HepG2 (cell line): ENCODE measurements around the gene RPL4. TPM values are rescaled to one million over a fixed set of nuclear protein-coding genes. Genes with fewer than 3 reads are reported as not detected.

Experiments
- ATAC-seq: fragments of 200-7000 bp; cut with Tn5 transposase; 3 replicates; pipeline ENCODE4 v1.9.1; 2020; ENCODE audit warnings: mild to moderate bottlenecking, moderate library complexity
- BruUV-seq: library from RNA; stranded (reverse); fragments of 400-500 nt; replicated peaks from 2 replicates; lab custom pipeline; 2021; lab: Mats Ljungman, UMichigan
- CTCF ChIA-PET: fragments of 300-600 bp; formaldehyde crosslinking; extraction: SDS; loops from one replicate; lab custom pipeline; 2021; ENCODE audit warnings: low total read pairs, inconsistent platforms, low intra/inter-chr PET ratio; lab: Yijun Ruan, JAX
- POLR2A ChIA-PET: fragments of 350-600 bp; sonication (Branson Sonifier 250); formaldehyde crosslinking; loops from one replicate; lab custom pipeline; 2020; ENCODE audit warnings: antibody characterized with exemption, inconsistent platforms; lab: Yijun Ruan, JAX
- DNase-seq: peaks from one replicate; pipeline ENCODE4 v3.0.0-alpha.2; 2015; ENCODE audit warnings: low spot score
- FAIRE-seq: peaks from 3 replicates; lab custom pipeline; 2011; peaks lifted over from hg19 to GRCh38; lab: Jason Lieb, UNC
- H2AFZ ChIP-seq: one replicate; pipeline ENCODE4 v1.6.1; 2011; ENCODE audit warnings: low read length, inconsistent platforms
- H3K27ac ChIP-seq: fragments of 300-600 bp; 3 replicates; pipeline ENCODE4 v1.8.0; 2011; ENCODE audit warnings: mixed run types, mild to moderate bottlenecking, mixed read lengths, low read length, inconsistent platforms; ENCODE audit not compliant: insufficient read depth; ENCODE audit errors: extremely low read length
- H3K27me3 ChIP-seq, 2 experiments: fragments of 200-600 bp in 1 of 2; 2 replicates in 1 of 2; 3 replicates in 1 of 2; pipeline versions ENCODE4 v1.6.0 to v1.8.0; 2011; ENCODE audit warnings: low read length in 2 of 2, mild to moderate bottlenecking in 2 of 2, moderate library complexity in 2 of 2, inconsistent platforms in 1 of 2; ENCODE audit not compliant: insufficient read depth in 2 of 2, control insufficient read depth in 1 of 2
- H3K36me3 ChIP-seq, 2 experiments: fragments of 200-600 bp in 1 of 2; replicated peaks in 1 of 2; 2 replicates in 1 of 2; 3 replicates in 1 of 2; pipeline versions ENCODE4 v1.5.1 to v1.8.0; 2011; ENCODE audit warnings: low read length in 2 of 2, inconsistent platforms in 1 of 2; ENCODE audit not compliant: insufficient read depth in 2 of 2, control insufficient read depth in 1 of 2
- H3K4me1 ChIP-seq: 2 replicates; pipeline ENCODE4 v1.5.1; 2012; ENCODE audit warnings: low read length, inconsistent platforms; ENCODE audit not compliant: insufficient read depth
- H3K4me2 ChIP-seq: 2 replicates; pipeline ENCODE4 v1.6.0; 2011; ENCODE audit warnings: low read depth, low read length, inconsistent platforms
- H3K4me3 ChIP-seq, 3 experiments: fragments of 200-600 bp in 1 of 3; sonication (generic), shearing (Covaris generic) in 1 of 3; replicated peaks in 1 of 3; 2 replicates each; pipeline ENCODE4 v1.5.1; 2011 to 2016; ENCODE audit warnings: low read length in 3 of 3, inconsistent platforms in 2 of 3, low read depth in 2 of 3, mild to moderate bottlenecking in 2 of 3, control low read depth in 1 of 3, mixed read lengths in 1 of 3; ENCODE audit not compliant: insufficient read depth in 1 of 3
- H3K79me2 ChIP-seq: one replicate; pipeline ENCODE4 v1.6.1; 2011; ENCODE audit warnings: low read length, inconsistent platforms; ENCODE audit not compliant: insufficient read depth
- H3K9ac ChIP-seq: 2 replicates; pipeline ENCODE4 v1.6.0; 2011; ENCODE audit warnings: mild to moderate bottlenecking, low read depth, low read length, inconsistent platforms; ENCODE audit not compliant: insufficient read depth
- H3K9me3 ChIP-seq: 2 replicates; pipeline ENCODE4 v1.5.1; 2012; ENCODE audit warnings: mild to moderate bottlenecking, low read length
- H4K20me1 ChIP-seq: 2 replicates; pipeline ENCODE4 v1.6.0; 2011; ENCODE audit warnings: inconsistent platforms, mild to moderate bottlenecking, low read length, moderate library complexity; ENCODE audit not compliant: insufficient read depth
- CEBPB ChIP-seq: IDR thresholded peaks from 2 replicates; pipeline ENCODE4 v1.6.1; 2011; ENCODE audit warnings: low read depth, low read length, improper control_type of control experiment, borderline replicate concordance
- CREB1 ChIP-seq, 2 experiments: fragments of 450-650 bp in 1 of 2; IDR thresholded peaks; 2 replicates each; pipeline ENCODE4 v1.6.1; 2016 to 2017; ENCODE audit warnings: control low read depth in 1 of 2, mild to moderate bottlenecking in 1 of 2, missing compliant biosample characterization in 1 of 2, missing genetic modification characterization in 1 of 2
- FIP1L1 ChIP-seq: fragments of 200-400 bp; formaldehyde crosslinking; IDR thresholded peaks from 2 replicates; pipeline ENCODE4 v1.6.1; 2018; ENCODE audit warnings: low read depth, mild to moderate bottlenecking, low read length, moderate library complexity, borderline replicate concordance; ENCODE audit not compliant: insufficient read depth
- KAT2B ChIP-seq: fragments of 150-350 bp; IDR thresholded peaks from 2 replicates; pipeline ENCODE4 v1.6.1; 2014; ENCODE audit warnings: low read depth, low read length, borderline replicate concordance
- PPARG ChIP-seq: conservative IDR thresholded peaks from 2 replicates; pipeline ENCODE4 v1.6.1; 2016; ENCODE audit warnings: missing biosample characterization, missing genetic modification reagents
- RELA ChIP-seq: sonication (generic); formaldehyde crosslinking; IDR thresholded peaks from 2 replicates; pipeline ENCODE4 v1.4.0; 2020; ENCODE audit warnings: missing genetic modification reagents
- ZKSCAN8 ChIP-seq: IDR thresholded peaks from 2 replicates; pipeline ENCODE4 v1.6.1; 2016; ENCODE audit warnings: borderline replicate concordance, missing genetic modification reagents, missing compliant biosample characterization
- ZNF615 ChIP-seq: sonication (generic); formaldehyde crosslinking; IDR thresholded peaks from 2 replicates; pipeline ENCODE4 v1.5.0; 2020; ENCODE audit warnings: mild to moderate bottlenecking, missing genetic modification reagents, borderline replicate concordance
- ZNF747 ChIP-seq: sonication (generic); formaldehyde crosslinking; IDR thresholded peaks from 2 replicates; pipeline ENCODE4 v1.8.1; 2023; ENCODE audit warnings: missing genetic modification reagents, mild to moderate bottlenecking, borderline replicate concordance
- ZSCAN21 ChIP-seq: sonication (generic); formaldehyde crosslinking; IDR thresholded peaks from 2 replicates; pipeline ENCODE4 v1.8.0; 2022; ENCODE audit warnings: mild to moderate bottlenecking, missing genetic modification reagents, moderate library complexity, borderline replicate concordance
- WGBS: methylation state at CpG from one replicate; pipeline ENCODE4 v1.1.6; 2017; ENCODE audit warnings: low lambda C conversion rate; 5-methylcytosine and 5-hydroxymethylcytosine counted together
- in situ Hi-C: cut with HindIII; loops from 2 replicates; pipeline ENCODE4 v1.10.0; 2017; ENCODE audit warnings: low pct_unique_long_range_greater_than_20kb; ENCODE audit not compliant: extremely low pct_ligation_motif_present
- intact Hi-C: fragments of 100-400 bp; cut with micrococcal nuclease; formaldehyde crosslinking; loops from one replicate; pipeline ENCODE4 v1.10.0; 2022; ENCODE audit not compliant: unreplicated experiment
- polyA plus RNA-seq, 8 experiments: library from polyadenylated mRNA; depleted of rRNA in 3 of 8; stranded (reverse) in 7 of 8; unstranded in 1 of 8; fragments of >200 nt; fragmentation: Illumina TruSeq in 4 of 8; extraction: Trizol in 4 of 8; gene quantifications; 2 replicates each; pipeline versions ENCODE4 v1.2.1 to v1.2.3, GENCODE V29; 2011 to 2016; ENCODE audit warnings: low read depth in 4 of 8, missing spikeins in 1 of 8, mixed read lengths in 1 of 8; ENCODE audit not compliant: insufficient read depth in 1 of 8
- total RNA-seq, 5 experiments: library from RNA; depleted of rRNA; stranded (reverse); fragments of >200 nt; fragmentation: Illumina TruSeq; extraction: Trizol; gene quantifications; 2 replicates each; pipeline ENCODE4 v1.2.3, GENCODE V29; 2016; ENCODE audit warnings: low read depth in 1 of 5

The RPL4 gene
- total and polyA plus RNA-seq, 2 of the 13 experiments (the other 11 are each of a cell fraction or from before 2014, with no cell fraction given) = 3,630 to 3,960 TPM

DNA sequence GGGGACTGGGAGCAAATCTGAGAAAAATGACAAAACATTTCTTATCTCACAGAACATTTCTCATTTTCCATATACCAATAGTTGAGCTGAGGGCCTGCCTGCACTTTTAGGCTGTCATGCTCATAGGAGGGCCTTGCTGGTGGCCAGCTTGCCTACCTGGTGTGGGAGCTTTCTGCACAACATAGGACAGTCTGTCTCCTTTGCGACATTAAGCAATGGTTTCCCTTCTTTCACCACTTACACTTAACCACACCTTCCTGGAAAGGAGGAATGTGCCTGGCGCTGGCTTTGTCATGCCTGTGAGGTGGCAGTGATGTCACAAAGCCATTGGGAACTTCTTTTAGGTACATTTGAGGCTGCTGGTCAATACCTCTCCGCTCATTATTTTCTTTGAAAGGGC, 12.8 kb downstream of the RPL4 start (continued):
- TF ChIP-seq RELA (CRISPR knock-in tag) (no peak), FIP1L1 (no peak), ZKSCAN8 (CRISPR knock-in tag) (no peak), CREB1 (IDR thresholded peaks at IDR 0.05) (0 out of 2 replicates have a peak, but pooled peaks have one; percentile 11), CREB1 (CRISPR knock-in tag; IDR thresholded peaks at IDR 0.05) (no peak), PPARG (CRISPR knock-in tag) (no peak)

DNA sequence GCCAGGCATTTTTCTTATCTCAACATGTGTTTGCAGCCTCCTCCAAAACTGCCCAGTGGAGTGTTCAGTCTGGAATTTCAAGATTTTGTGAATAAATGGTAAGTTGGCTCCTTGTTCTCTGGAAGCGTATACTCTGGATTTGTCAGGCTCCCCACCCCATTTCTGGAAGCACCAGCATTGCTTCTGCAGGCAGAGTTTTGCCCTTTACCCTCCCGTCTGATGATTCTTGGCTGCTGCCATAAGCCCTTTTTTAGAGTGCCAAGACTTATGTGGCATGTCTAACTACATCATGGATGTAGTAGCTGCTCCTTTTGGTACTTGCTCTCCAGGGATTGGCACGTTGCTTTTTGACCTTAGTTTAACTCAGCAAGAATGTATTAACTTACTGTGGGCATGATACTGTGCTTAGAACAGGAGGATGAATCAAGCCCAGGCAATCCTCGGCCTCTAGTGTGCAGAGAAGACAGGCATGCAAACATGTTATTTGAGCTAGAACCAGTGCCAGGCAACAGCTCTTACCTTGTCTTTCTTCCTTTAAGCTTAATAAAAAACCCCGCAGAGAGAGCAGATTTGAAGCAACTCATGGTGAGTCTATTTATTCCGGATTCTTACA, 15.4 kb downstream of the RPL4 start:
- H3K27me3 ChIP-seq = no peaks in the 10 kb centered on the region
- ATAC-seq (no peak), DNase-seq (no peak), FAIRE-seq (no peak)
- H3K4me2 ChIP-seq = no peak overlapping the region
- ChIA-PET POLR2A (interaction anchor here (1.0 to 1.4 kb wide), 2 partner anchors 10 to 16 kb away, joined by 3 to 4 read pairs; partner anchors contain the start of gene ZWILCH), CTCF (no interaction called here)
- peaks cover 21 to 67% of the 10 kb centered on the region in 2 experiments for H3K36me3 ChIP-seq
- H3K9me3 ChIP-seq = no peaks in the 10 kb centered on the region
- no peak overlapping the region for H3K9ac ChIP-seq
- no peak overlapping the region for H2AFZ ChIP-seq
- intact Hi-C loops (no loop called here), in situ Hi-C loops (loop anchor here (25.0 kb wide), 1 partner anchor 102 kb away; the partner anchor contains the start of gene MAP2K1)
- no TSS peak for BruUV-seq
- H3K79me2 ChIP-seq = no peaks in the 10 kb centered on the region
- H4K20me1 ChIP-seq = no peaks in the 10 kb centered on the region
- H3K4me3 ChIP-seq = no peak overlapping the region
- no peak overlapping the region for H3K27ac ChIP-seq
- no peak for TF ChIP-seq ZSCAN21 (CRISPR knock-in tag)
- TF ChIP-seq KAT2B = no peak
- no peak for TF ChIP-seq ZNF747
- no peak for TF ChIP-seq ZNF615
- TF ChIP-seq CEBPB = no peak
- H3K4me1 ChIP-seq = no peaks in the 10 kb centered on the region
- 97% methylated on average over 6 of the region's 6 CpGs for WGBS
